ENCODE results near the gene P2RY2. TPM values are rescaled to one million over a fixed set of nuclear protein-coding genes. Genes with fewer than 3 reads are reported as not detected.

P2RY2 gene
- total and polyA plus RNA-seq, 10 of the 15 experiments (the other 5 are each of a cell fraction or from before 2014, with no cell fraction given), result 0.03 to 0.23 (median 0.17) TPM; not detected in 7

GRCh38 chr11:73176145-73176873 is 41.8 kb upstream of the P2RY2 start:
- no peak for DNase-seq (ENCODE audit: low read depth, low spot score)
- in situ Hi-C loops (cut with MboI) (loop anchor here (5.0 to 25.0 kb wide), 3 partner anchors 249 to 452 kb away; no protein-coding TSS in a partner anchor), intact Hi-C loops (cut with micrococcal nuclease; ENCODE audit: unreplicated experiment) (loop anchor here (5.0 kb wide), 1 partner anchor 449 kb away; no protein-coding TSS in a partner anchor)
- peak; percentile 24 for ATAC-seq
- TF ChIP-seq MEF2B (IDR thresholded peaks at IDR 0.05; ENCODE audit: partially characterized antibody, poor library complexity, severe bottlenecking), result peak; percentile 20
- no peak for TF ChIP-seq SUPT20H (IDR thresholded peaks at IDR 0.05; ENCODE audit: borderline replicate concordance, control insufficient read depth, low read depth, low read length)
- no peak for TF ChIP-seq SRF (IDR thresholded peaks at IDR 0.05; ENCODE audit: low read depth in 2 of 2, low read length in 2 of 2)
- TF ChIP-seq KLF5 (IDR thresholded peaks at IDR 0.05; ENCODE audit: partially characterized antibody), result no peak
- peak in 1 of 2 experiments; percentile 30; a peak in 1 of 4 replicates for TF ChIP-seq BHLHE40 (IDR thresholded peaks at IDR 0.05; ENCODE audit: borderline replicate concordance in 1 of 2, low read depth in 2 of 2, low read length in 1 of 2)
- peaks cover 3% of the 10 kb centered on the region; the same call in 1 of the 2 replicates for H3K79me2 ChIP-seq (ENCODE audit: control insufficient read depth, insufficient read depth, low read length)
- H3K4me2 ChIP-seq (ENCODE audit: control insufficient read depth, insufficient read depth), result peak overlapping the region; percentile 23; the same call in 1 of the 2 replicates
- peak overlapping the region; percentile 58 for H2AFZ ChIP-seq (ENCODE audit: control insufficient read depth, low read depth, low read length)
- H3K9me3 ChIP-seq (replicated peaks; ENCODE audit: control insufficient read depth, insufficient read depth, low read length), result no peaks in the 10 kb centered on the region
- WGBS (ENCODE audit: insufficient coverage, insufficient replicate concordance, low lambda C conversion rate, missing lambda C conversion rate), result 75% methylated on average over 5 of the region's 5 CpGs
- H3K9ac ChIP-seq (ENCODE audit: control insufficient read depth, insufficient read depth, low read length), result no peak overlapping the region; the same call in 1 of the 2 replicates
- H3K36me3 ChIP-seq (ENCODE audit: control insufficient read depth in 2 of 2, insufficient read depth in 2 of 2, low read length in 1 of 2), result no peaks in the 10 kb centered on the region
- peaks cover 49% of the 10 kb centered on the region for H3K4me1 ChIP-seq (ENCODE audit: control insufficient read depth, insufficient read depth, low read length)
- no peaks in the 10 kb centered on the region for H3K27me3 ChIP-seq (replicated peaks in 1 of 2; ENCODE audit: control insufficient read depth in 2 of 2, insufficient read depth in 2 of 2, low read length in 1 of 2)
- no peaks in the 10 kb centered on the region for H4K20me1 ChIP-seq (ENCODE audit: control insufficient read depth, insufficient read depth)
- POLR2A ChIA-PET, result interaction anchor here (0.7 to 2.8 kb wide), 12 partner anchors 12 to 348 kb away, joined by 3 to 13 read pairs (median 6); partner anchors contain the start of gene FCHSD2
- RAD21 ChIA-PET (ENCODE audit: unreplicated experiment), result interaction anchor here (0.5 to 7.4 kb wide), 24 partner anchors 9 to 451 kb away, joined by 3 to 120 read pairs (median 10); partner anchors contain the start of genes FCHSD2 and STARD10
- no peak for FAIRE-seq
- SMC1A ChIA-PET (ENCODE audit: uncharacterized antibody, unreplicated experiment), result interaction anchor here (1.0 to 26.8 kb wide), 19 partner anchors 8 to 492 kb away, joined by 3 to 926 read pairs (median 5); partner anchors contain the start of gene FCHSD2
- H3K4me3 ChIP-seq, result no peak overlapping the region
- CTCF ChIA-PET, result interaction anchor here (0.7 to 7.2 kb wide), 26 partner anchors 9 to 492 kb away, joined by 3 to 128 read pairs (median 16); partner anchors contain the start of genes FCHSD2 and STARD10
- no TSS peak for BruUV-seq (replicated peaks)
- H3K27ac ChIP-seq (ENCODE audit: control insufficient read depth, insufficient read depth), result peak overlapping the region; percentile 43; the same call in 1 of the 2 replicates

Data from GM12878 (cell line).